Fibroblast of peridontal ligament (primary cell): ENCODE measurements around the gene AMZ1.
"Not testable (repeated sequence)": the region's sequence is repeated elsewhere in the genome, so short reads cannot be mapped to it uniquely, and the experiment has no call there.

ENCODE experiments used
- DNase-seq: peaks from one replicate; pipeline ENCODE4 v3.0.0-alpha.2; 2010; ENCODE audit errors: extremely low read depth

The AMZ1 gene

GRCh38 chr7:2711895-2712675 lies 24.1 kb downstream of the AMZ1 start:
- DNase-seq = no peak

- no peak for DNase-seq
These were observed 25.4 kb downstream of the AMZ1 start for GRCh38 chr7:2713370-2713769.

- no peak for DNase-seq
These were observed 26.0 kb downstream of the AMZ1 start for GRCh38 chr7:2713978-2714377.

GRCh38 chr7:2714636-2715035 lies 26.6 kb downstream of the AMZ1 start:
- DNase-seq = no peak

- DNase-seq = no peak
These were observed 27.6 kb downstream of the AMZ1 start for GRCh38 chr7:2715341-2716231.

- no peak for DNase-seq
These were observed 28.5 kb downstream of the AMZ1 start for GRCh38 chr7:2716488-2716887.

GRCh38 chr7:2716906-2717292 lies 28.9 kb downstream of the AMZ1 start:
- DNase-seq = no peak

GRCh38 chr7:2717293-2718261 lies 29.6 kb downstream of the AMZ1 start:
- DNase-seq = no peak

GRCh38 chr7:2718296-2718965 lies 30.4 kb downstream of the AMZ1 start:
- no peak for DNase-seq

GRCh38 chr7:2719007-2719406 lies 31.0 kb downstream of the AMZ1 start:
- DNase-seq = no peak

- DNase-seq = no peak
These were observed 32.0 kb downstream of the AMZ1 start for GRCh38 chr7:2720024-2720423.

- no peak for DNase-seq
These were observed 33.8 kb downstream of the AMZ1 start for GRCh38 chr7:2721842-2722241.

- DNase-seq = no peak
These were observed 34.6 kb downstream of the AMZ1 start for GRCh38 chr7:2722591-2722990.

GRCh38 chr7:2723138-2723850 lies 35.3 kb downstream of the AMZ1 start:
- DNase-seq = no peak

GRCh38 chr7:2724036-2724435 lies 36.0 kb downstream of the AMZ1 start:
- DNase-seq = not testable (repeated sequence)

- no peak for DNase-seq
These were observed 36.6 kb downstream of the AMZ1 start for GRCh38 chr7:2724453-2725177.

GRCh38 chr7:2725178-2726105 lies 37.4 kb downstream of the AMZ1 start:
- DNase-seq = no peak

- no peak for DNase-seq
These were observed 38.5 kb downstream of the AMZ1 start for GRCh38 chr7:2726316-2727018.
